Cardiac muscle cell (in vitro differentiated cells and primary cell): ENCODE results near the gene ALDH16A1. TPM values are rescaled to one million over a fixed set of nuclear protein-coding genes. Genes with fewer than 3 reads are reported as not detected.

Experiments
- DNase-seq, 2 donors: peaks; one replicate each; pipeline versions ENCODE4 v3.0.0 to v3.0.0-alpha.2; 2010 to 2017; ENCODE audit warnings: low read depth in 1 of 2, low spot score in 1 of 2
- H3K27ac ChIP-seq: fragments of 200-600 bp; sonication (generic); 2 replicates; pipeline ENCODE4 v1.5.1; 2016
- H3K27me3 ChIP-seq: fragments of 200-600 bp; sonication (generic); 2 replicates; pipeline ENCODE4 v1.6.0; 2016; ENCODE audit warnings: control low read depth
- H3K36me3 ChIP-seq: fragments of 200-600 bp; sonication (generic); 2 replicates; pipeline ENCODE4 v1.5.1; 2016; ENCODE audit warnings: control low read depth
- H3K4me1 ChIP-seq: fragments of 200-600 bp; sonication (generic); 2 replicates; pipeline ENCODE4 v1.8.1; 2017; ENCODE audit warnings: low read depth, mild to moderate bottlenecking, mixed run types
- H3K4me3 ChIP-seq: fragments of 200-600 bp; sonication (generic); 2 replicates; pipeline ENCODE4 v1.5.1; 2016; ENCODE audit warnings: mild to moderate bottlenecking
- H3K9me3 ChIP-seq: fragments of 200-600 bp; sonication (generic); 2 replicates; pipeline ENCODE4 v1.5.1; 2017; ENCODE audit warnings: low read depth, mild to moderate bottlenecking, control low read depth
- CTCF ChIP-seq: IDR thresholded peaks from 2 replicates; pipeline ENCODE4 v1.5.1; 2012; ENCODE audit warnings: low read depth, mild to moderate bottlenecking, low read length
- polyA plus RNA-seq: library from polyadenylated mRNA; unstranded; fragments of >200 nt; fragmentation: Nextera tagmentation; extraction: Ambion mirVana; gene quantifications from 2 replicates; pipeline ENCODE4 v1.2.1, GENCODE V29; 2016
- total RNA-seq: library from RNA; depleted of rRNA; stranded (reverse); fragments of >200 nt; gene quantifications from 2 replicates; pipeline ENCODE4 v1.2.3, GENCODE V29; 2016

Gene ALDH16A1
- total and polyA plus RNA-seq, 2 experiments from 2014 or later: 37.3 to 46.4 TPM

GRCh38 chr19:49415810-49416200, 37.2 kb upstream of the ALDH16A1 start:
- H3K4me3 ChIP-seq: no peak overlapping the region
- H3K9me3 ChIP-seq: no peaks in the 10 kb centered on the region
- no peaks in the 10 kb centered on the region for H3K36me3 ChIP-seq
- TF ChIP-seq CTCF: no peak
- H3K27ac ChIP-seq: no peak overlapping the region
- H3K27me3 ChIP-seq: no peaks in the 10 kb centered on the region
- DNase-seq: no peak
- peaks cover 9% of the 10 kb centered on the region for H3K4me1 ChIP-seq

GRCh38 chr19:49417088-49417487, 35.9 kb upstream of the ALDH16A1 start:
- no peak overlapping the region for H3K4me3 ChIP-seq
- peaks cover 10% of the 10 kb centered on the region for H3K27me3 ChIP-seq
- no peaks in the 10 kb centered on the region for H3K9me3 ChIP-seq
- no peak for DNase-seq
- TF ChIP-seq CTCF: no peak
- peaks cover 15% of the 10 kb centered on the region for H3K4me1 ChIP-seq
- H3K27ac ChIP-seq: no peak overlapping the region
- H3K36me3 ChIP-seq: no peaks in the 10 kb centered on the region

- H3K9me3 ChIP-seq: no peaks in the 10 kb centered on the region
- peaks cover 25% of the 10 kb centered on the region for H3K27me3 ChIP-seq
- no peak for DNase-seq
- H3K36me3 ChIP-seq: no peaks in the 10 kb centered on the region
- H3K27ac ChIP-seq: no peak overlapping the region
- H3K4me3 ChIP-seq: no peak overlapping the region
- H3K4me1 ChIP-seq: peaks cover 13% of the 10 kb centered on the region
- no peak for TF ChIP-seq CTCF
These were observed 34.5 kb upstream of the ALDH16A1 start for GRCh38 chr19:49418511-49418910.

- no peak for TF ChIP-seq CTCF
- H3K9me3 ChIP-seq: no peaks in the 10 kb centered on the region
- no peaks in the 10 kb centered on the region for H3K36me3 ChIP-seq
- H3K4me3 ChIP-seq: no peak overlapping the region
- H3K27ac ChIP-seq: no peak overlapping the region
- H3K4me1 ChIP-seq: peaks cover 18% of the 10 kb centered on the region
- DNase-seq: no peak
- H3K27me3 ChIP-seq: peaks cover 27% of the 10 kb centered on the region
These were observed 33.9 kb upstream of the ALDH16A1 start for GRCh38 chr19:49419173-49419572.

- no peak overlapping the region for H3K4me3 ChIP-seq
- H3K9me3 ChIP-seq: no peaks in the 10 kb centered on the region
- peaks cover 15% of the 10 kb centered on the region for H3K4me1 ChIP-seq
- TF ChIP-seq CTCF: no peak
- H3K27ac ChIP-seq: no peak overlapping the region
- H3K36me3 ChIP-seq: no peaks in the 10 kb centered on the region
- peaks cover 38% of the 10 kb centered on the region for H3K27me3 ChIP-seq
- DNase-seq: no peak
These were observed 32.8 kb upstream of the ALDH16A1 start for GRCh38 chr19:49420227-49420626.
